GM21515 (cell line): Measurements from ENCODE around the gene CD109.

Source experiments
- ATAC-seq: cut with Tn5 transposase; IDR thresholded peaks from one replicate; pipeline ENCODE4 v1.9.1; 2021; ENCODE audit not compliant: unreplicated experiment

The CD109 gene

GRCh38 chr6:73724389-73724788 lies 28.4 kb downstream of the CD109 start:
- ATAC-seq = no peak

- peak; percentile 54 for ATAC-seq
Measured at GRCh38 chr6:73725192-73725591, 29.2 kb downstream of the CD109 start.

GRCh38 chr6:73727114-73727513 lies 31.1 kb downstream of the CD109 start:
- ATAC-seq = no peak

GRCh38 chr6:73728548-73729205 lies 32.7 kb downstream of the CD109 start:
- peak; percentile 58 for ATAC-seq

- ATAC-seq = no peak
Measured at GRCh38 chr6:73731285-73731684, 35.3 kb downstream of the CD109 start.

- ATAC-seq = peak; percentile 82
Measured at GRCh38 chr6:73732845-73733675, 37.1 kb downstream of the CD109 start.

- ATAC-seq = no peak
Measured at GRCh38 chr6:73733791-73734190, 37.8 kb downstream of the CD109 start.

- ATAC-seq = no peak
Measured at GRCh38 chr6:73734832-73735453, 38.9 kb downstream of the CD109 start.

GRCh38 chr6:73738367-73739028 lies 42.5 kb downstream of the CD109 start:
- ATAC-seq = no peak

- peak; percentile 83 for ATAC-seq
Measured at GRCh38 chr6:73739096-73739495, 43.1 kb downstream of the CD109 start.

GRCh38 chr6:73742433-73742832 lies 46.4 kb downstream of the CD109 start:
- ATAC-seq = no peak

- no peak for ATAC-seq
Measured at GRCh38 chr6:73743081-73743480, 47.1 kb downstream of the CD109 start.

GRCh38 chr6:73743556-73743955 lies 47.6 kb downstream of the CD109 start:
- ATAC-seq = no peak

GRCh38 chr6:73746787-73747186 lies 50.8 kb downstream of the CD109 start:
- ATAC-seq = no peak

- ATAC-seq = peak; percentile 99
Measured at GRCh38 chr6:73747289-73747688, 51.3 kb downstream of the CD109 start.

- no peak for ATAC-seq
Measured at GRCh38 chr6:73752943-73753342, 56.9 kb downstream of the CD109 start.

GRCh38 chr6:73766040-73766439 lies 70.0 kb downstream of the CD109 start:
- no peak for ATAC-seq

- ATAC-seq = no peak
Measured at GRCh38 chr6:73768558-73768957, 72.6 kb downstream of the CD109 start.

GRCh38 chr6:73769976-73770375 lies 74.0 kb downstream of the CD109 start:
- ATAC-seq = no peak

- no peak for ATAC-seq
Measured at GRCh38 chr6:73774311-73774774, 78.3 kb downstream of the CD109 start.

GRCh38 chr6:73779943-73780342 lies 83.9 kb downstream of the CD109 start:
- no peak for ATAC-seq
